HG03521 (cell line): ENCODE results near the gene LSM8.
A peak's percentile ranks its signal among the peaks of the same experiment; 100 is the strongest.
"Not testable (repeated sequence)": the region's sequence is repeated elsewhere in the genome, so short reads cannot be mapped to it uniquely, and the experiment has no call there.

Experiments used
- ATAC-seq: cut with Tn5 transposase; IDR thresholded peaks from one replicate; pipeline ENCODE4 v1.9.1; 2021; ENCODE audit warnings: mild to moderate bottlenecking, moderate library complexity; ENCODE audit not compliant: unreplicated experiment

LSM8 gene

GRCh38 chr7:118183786-118184564 is at the start of gene LSM8:
TSS of gene LSM8 (plus strand) at chr7:118184164. CDS start at chr7:118184224, 60 bp downstream.
- ATAC-seq = peak; percentile 97

DNA sequence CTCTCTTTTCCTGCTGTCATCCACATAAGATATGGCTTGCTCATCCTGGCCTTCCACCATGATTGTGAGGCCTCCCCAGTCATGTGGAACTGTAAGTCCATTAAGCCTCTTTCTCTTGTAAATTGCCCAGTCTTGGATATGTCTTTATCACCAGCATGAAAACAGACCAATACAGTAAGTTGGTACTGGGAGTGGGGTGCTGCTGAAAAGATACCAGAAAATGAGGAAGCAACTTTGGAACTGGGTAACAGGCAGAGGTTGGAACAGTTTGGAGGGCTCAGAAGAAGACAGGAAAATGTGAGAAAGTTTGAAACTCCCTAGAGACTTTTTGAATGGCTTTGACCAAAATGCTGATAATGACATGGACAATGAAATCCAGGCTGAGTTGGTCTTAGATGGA is 49.5 kb upstream of the LSM8 start:
- not testable (repeated sequence) for ATAC-seq

DNA sequence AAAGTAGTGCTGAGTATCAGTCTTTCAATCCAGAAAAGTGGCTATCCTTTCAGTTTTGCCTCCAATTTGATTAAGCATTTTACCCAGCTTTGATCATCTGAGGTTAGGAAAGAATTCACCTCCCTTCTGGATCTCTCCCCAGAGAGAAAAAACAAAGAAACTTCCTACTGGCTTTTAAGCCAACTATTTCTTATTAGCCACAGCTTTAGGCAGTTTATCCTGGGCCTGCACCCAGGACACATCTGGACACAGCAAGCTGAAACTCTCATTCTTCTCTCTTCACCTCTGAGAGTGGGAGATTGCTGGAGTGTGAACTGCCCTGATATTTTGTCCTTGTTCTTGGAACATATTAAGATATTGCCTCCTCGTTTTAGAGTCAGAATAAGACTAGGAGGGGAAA is 43.5 kb upstream of the LSM8 start:
- no peak for ATAC-seq

DNA sequence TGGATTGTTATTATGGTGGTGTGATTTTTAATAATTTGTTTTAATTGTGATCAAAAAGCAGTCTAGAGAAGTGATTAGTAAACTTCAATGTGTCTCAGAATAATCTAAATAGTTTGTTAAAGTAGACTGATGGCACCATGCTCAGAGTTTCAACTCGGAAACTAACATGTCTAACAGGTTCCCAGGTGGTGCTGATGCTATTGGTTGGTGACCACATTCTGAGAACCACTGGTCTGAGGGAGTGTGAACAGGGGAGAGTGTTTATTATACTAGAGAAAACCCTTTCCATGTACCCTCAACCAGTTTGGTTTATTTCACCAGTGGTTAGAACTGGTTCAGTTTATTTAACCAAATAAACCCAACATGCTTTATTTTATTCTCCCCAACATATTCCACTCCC is 42.0 kb upstream of the LSM8 start:
- ATAC-seq = no peak

- no peak for ATAC-seq
Observed at GRCh38 chr7:118148930-118149329, 35.0 kb upstream of the LSM8 start.

DNA sequence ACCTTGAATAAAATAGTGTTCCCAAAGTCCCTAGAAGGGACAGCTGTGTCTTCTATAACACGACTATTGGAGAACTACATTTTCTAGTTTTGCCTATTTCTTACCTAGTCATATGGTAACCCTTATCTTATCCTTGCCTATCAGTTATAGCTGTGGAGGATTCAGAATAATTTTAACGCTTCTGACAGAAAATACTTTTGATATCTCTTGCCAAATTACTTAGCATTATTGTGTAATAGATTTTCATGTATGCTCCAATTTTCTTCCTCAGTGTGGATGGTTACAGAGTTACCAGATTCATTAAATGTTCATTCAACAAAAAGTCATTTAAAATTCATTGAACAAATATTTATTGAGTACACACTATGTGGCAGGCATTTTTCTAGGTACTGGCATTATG is 34.6 kb upstream of the LSM8 start:
- ATAC-seq = no peak

- ATAC-seq = no peak
Observed at GRCh38 chr7:118151671-118152070, 32.3 kb upstream of the LSM8 start.

DNA sequence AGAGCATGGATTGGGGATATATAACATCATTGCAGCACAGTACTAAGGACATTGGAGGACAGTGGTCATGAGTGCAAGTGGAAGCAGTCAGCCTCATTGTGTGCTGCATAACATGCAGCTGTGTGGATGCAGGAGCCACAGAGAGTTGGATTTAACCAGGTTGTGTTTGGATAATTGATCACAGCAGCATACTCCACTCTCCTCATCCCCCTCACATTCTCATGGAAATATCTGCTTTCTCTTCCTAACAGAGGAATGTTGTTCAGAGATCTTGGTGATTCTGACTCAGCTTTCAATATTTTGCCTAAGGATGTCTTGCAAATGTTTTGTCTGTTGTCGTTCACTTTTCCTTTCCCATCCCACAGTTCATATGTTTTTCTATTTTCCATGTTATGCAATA is 31.8 kb upstream of the LSM8 start:
- no peak for ATAC-seq

DNA sequence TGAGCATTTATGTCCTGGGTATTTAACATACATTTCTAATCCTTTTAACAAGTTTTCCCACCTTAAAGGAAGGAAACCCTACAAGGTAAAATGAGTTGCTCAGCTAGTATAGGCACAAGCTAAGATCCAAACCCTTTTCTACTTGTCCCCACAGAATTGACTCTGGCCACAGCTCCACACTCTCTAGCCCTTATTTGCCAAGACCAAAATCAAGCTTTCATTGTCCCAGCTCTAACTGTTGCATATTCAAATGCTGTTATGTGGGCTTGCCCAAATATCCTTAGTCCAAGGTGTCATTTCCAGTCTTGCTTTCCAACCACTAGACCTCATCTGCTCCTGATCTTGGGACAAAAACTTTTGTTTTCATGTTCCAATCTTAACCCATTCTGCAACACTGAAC is 31.3 kb upstream of the LSM8 start:
- ATAC-seq = no peak

- no peak for ATAC-seq
Observed at GRCh38 chr7:118153551-118154177, 30.3 kb upstream of the LSM8 start.

DNA sequence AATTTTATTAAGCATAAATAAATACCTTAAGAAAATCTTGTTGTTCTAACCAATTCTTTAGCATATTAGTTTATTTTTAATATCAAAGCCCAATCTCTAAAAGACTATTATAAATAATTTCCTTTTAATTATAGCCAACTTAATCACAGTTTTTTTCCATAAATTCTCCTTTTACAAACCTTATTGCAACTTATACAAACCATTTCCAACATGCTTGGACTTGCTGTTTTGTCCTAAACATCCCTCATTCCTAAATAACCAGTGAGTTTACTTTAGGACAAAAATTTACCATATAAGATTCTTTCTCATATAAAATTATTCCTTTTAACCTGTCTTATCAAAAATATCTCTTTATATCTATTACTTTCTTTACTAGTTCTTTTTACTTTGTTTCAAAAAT is 25.2 kb upstream of the LSM8 start:
- no peak for ATAC-seq

GRCh38 chr7:118169146-118169545 is 14.8 kb upstream of the LSM8 start:
- ATAC-seq = no peak

GRCh38 chr7:118175740-118176139 is 8.2 kb upstream of the LSM8 start:
- no peak for ATAC-seq

GRCh38 chr7:118179191-118179590 is 4.8 kb upstream of the LSM8 start:
- no peak for ATAC-seq

DNA sequence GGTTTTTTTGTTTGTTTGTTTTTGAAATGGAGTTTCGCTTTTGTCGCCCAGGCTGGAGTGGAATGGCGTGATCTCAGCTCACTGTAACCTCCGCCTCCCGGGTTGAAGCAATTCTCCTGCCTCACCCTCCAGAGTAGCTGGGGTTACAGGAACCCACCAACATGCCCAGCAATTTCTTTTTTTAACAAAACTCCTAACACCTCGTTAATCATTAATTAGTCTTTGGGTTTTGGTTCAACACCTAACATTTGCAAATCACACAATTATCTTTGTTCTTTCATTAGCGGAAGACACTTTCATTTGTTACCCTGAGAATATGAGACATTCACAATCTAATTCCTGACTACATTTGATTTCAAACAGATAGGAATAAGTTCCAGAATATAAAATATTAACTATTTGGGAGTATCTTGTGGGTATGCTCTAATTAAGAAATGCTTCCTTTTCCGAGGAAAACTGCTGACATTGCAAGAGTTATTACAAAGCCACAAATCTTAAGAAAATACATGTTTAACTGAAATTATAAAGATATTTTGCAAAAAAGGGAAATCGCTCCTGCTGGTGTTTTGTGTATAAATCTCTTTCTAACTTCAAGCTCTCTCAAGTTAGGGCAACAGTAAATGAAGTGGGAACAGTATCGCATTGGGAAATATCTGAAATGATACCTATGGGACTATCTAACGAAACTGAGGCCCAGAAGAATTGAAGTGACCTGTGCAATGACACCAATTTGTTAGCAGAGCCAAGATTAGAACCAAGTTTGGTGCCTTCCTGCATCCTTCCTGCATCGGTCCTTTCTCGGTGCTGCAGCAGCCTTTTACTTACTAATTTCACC is 1.2 kb upstream of the LSM8 start:
- ATAC-seq = no peak

DNA sequence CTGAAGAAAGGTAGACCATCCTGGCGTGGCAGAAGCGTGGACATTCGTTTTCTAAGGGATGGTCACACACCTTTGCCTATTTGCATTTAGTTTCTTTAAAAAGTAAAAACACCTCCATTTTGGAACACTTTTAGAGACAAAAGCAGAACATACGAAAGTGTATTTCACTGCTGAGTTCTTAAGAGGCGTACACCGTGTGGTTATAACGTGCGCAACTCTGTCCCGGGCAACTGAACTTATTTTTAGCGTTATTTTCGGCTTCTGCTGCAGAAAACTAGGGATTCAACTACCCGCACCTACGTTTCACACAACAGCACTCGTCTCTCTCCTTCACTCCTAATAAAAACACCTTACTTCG is 557 bp upstream of the LSM8 start:
- ATAC-seq = peak; percentile 2

DNA sequence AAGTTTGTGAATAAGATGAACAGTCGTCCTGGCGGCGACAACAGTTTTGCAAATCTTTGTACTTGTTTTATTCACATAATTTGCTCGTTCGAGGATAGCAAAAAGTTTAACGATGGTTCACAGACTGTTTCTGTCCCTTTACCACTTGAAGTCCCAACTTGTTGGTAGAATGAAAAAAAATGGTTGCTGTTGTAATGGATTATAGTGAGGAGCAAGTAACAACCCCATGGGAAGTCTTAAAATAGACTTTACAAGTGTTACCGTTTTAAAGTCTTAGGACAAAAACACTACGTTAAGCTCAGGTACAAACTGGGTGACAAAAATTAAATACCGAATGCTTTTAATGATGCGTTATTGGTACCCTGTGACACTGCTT is 589 bp downstream of the LSM8 start:
- ATAC-seq = no peak

GRCh38 chr7:118185163-118185860 is 1.3 kb downstream of the LSM8 start:
- no peak for ATAC-seq

- no peak for ATAC-seq
Observed at GRCh38 chr7:118186501-118186900, 2.5 kb downstream of the LSM8 start.

DNA sequence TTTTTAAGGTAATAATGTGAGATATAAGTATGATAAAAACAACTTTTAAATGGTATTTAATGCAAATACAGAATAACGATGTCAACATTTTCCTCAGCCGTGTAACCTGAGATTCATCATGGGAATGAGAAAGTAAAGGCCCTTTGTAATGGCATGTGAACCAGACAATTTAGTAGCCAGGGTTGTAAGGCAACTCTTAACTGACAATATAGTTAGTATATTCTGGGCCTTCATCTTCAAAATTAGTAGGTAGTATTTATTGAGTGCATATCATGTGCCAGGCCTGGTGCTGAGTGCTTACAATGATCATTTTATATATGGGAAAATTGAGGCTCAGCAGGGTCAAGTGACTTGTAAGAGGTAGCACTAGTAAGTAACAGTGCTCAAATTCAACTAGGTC is 10.6 kb downstream of the LSM8 start:
- ATAC-seq = no peak

- peak; percentile 84 for ATAC-seq
Observed at GRCh38 chr7:118195837-118196474, 12.0 kb downstream of the LSM8 start.
